NT2/D1 (cell line): ENCODE results near the gene UPB1.

Experiments used
- SUZ12 ChIP-seq: IDR thresholded peaks from 2 replicates; pipeline ENCODE4 v1.6.1; 2011; ENCODE audit not compliant: insufficient read length, insufficient read depth; ENCODE audit errors: extremely low read depth
- YY1 ChIP-seq: IDR thresholded peaks from 2 replicates; pipeline ENCODE4 v1.6.1; 2011; ENCODE audit not compliant: insufficient read length, insufficient read depth

GRCh38 chr22:24563246-24563645 is 68.1 kb downstream of the UPB1 start:
- no peak for TF ChIP-seq YY1
- TF ChIP-seq SUZ12 = no peak
